HL-60 (cell line): ENCODE results near the gene ACTN4.
"Not testable (repeated sequence)": the region's sequence is repeated elsewhere in the genome, so short reads cannot be mapped to it uniquely, and the experiment has no call there.

Experiments
- POLR2AphosphoS5 ChIP-seq: IDR thresholded peaks from 2 replicates; pipeline ENCODE4 v1.6.1; 2012; ENCODE audit warnings: low read depth
- TF ChIP-seq, protein P1 (sequence below): IDR thresholded peaks from one replicate; pipeline ENCODE4 v1.5.1; 2011; ENCODE audit warnings: low read length, control low read depth, inconsistent platforms; ENCODE audit not compliant: insufficient read depth

DNA sequence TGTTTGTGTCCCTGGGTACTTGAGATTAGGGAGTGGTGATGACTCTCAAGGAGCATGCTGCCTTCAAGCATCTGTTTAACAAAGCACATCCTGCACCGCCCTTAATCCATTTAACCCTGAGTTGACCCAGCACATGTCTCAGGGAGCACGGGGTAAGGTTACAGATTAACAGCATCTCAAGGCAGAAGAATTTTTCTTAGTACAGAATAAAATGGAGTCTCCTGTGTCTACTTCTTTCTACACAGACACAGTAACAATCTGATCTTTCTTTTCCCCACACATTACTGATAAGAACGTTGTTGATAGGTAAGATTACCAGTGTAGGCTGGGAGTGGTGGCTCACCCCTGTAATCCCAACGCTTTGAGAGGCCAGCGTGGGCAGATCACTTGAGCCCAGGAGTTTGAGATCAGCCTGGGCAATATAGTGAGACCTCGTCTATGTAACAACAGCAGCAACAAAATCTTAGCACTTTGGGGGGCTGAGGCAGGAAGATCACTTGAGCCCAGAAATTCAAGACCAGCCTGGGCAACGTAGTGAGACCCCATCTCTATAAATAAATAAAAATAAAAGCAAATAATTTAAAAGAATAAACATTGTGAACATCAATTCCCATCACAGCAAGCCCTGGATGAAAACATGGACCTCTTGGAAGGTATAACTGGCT lies 15.5 kb upstream of the ACTN4 start:
- TF ChIP-seq, protein P1, sequence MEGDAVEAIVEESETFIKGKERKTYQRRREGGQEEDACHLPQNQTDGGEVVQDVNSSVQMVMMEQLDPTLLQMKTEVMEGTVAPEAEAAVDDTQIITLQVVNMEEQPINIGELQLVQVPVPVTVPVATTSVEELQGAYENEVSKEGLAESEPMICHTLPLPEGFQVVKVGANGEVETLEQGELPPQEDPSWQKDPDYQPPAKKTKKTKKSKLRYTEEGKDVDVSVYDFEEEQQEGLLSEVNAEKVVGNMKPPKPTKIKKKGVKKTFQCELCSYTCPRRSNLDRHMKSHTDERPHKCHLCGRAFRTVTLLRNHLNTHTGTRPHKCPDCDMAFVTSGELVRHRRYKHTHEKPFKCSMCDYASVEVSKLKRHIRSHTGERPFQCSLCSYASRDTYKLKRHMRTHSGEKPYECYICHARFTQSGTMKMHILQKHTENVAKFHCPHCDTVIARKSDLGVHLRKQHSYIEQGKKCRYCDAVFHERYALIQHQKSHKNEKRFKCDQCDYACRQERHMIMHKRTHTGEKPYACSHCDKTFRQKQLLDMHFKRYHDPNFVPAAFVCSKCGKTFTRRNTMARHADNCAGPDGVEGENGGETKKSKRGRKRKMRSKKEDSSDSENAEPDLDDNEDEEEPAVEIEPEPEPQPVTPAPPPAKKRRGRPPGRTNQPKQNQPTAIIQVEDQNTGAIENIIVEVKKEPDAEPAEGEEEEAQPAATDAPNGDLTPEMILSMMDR = not testable (repeated sequence)
- TF ChIP-seq POLR2AphosphoS5 = not testable (repeated sequence)
